Panc1 (cell line): ENCODE results near the gene JAML.

ENCODE experiments used
- CTCF ChIP-seq: fragments of 450-650 bp; IDR thresholded peaks from 2 replicates; pipeline ENCODE4 v1.5.1; 2017; ENCODE audit warnings: mild to moderate bottlenecking
- POLR2AphosphoS5 ChIP-seq: IDR thresholded peaks from 2 replicates; pipeline ENCODE4 v1.6.1; 2012; ENCODE audit warnings: mild to moderate bottlenecking, low read depth, low read length, moderate library complexity
- REST ChIP-seq, 2 experiments: IDR thresholded peaks; 2 replicates each; pipeline ENCODE4 v1.6.1; 2011 to 2012; ENCODE audit warnings: low read depth in 2 of 2, control low read depth in 1 of 2, low read length in 1 of 2, mild to moderate bottlenecking in 1 of 2, moderate library complexity in 1 of 2; ENCODE audit not compliant: insufficient read depth in 1 of 2
- TCF7L2 ChIP-seq: IDR thresholded peaks from 2 replicates; pipeline ENCODE4 v1.6.1; 2011; ENCODE audit warnings: mild to moderate bottlenecking, low read depth, low read length, inconsistent platforms

- TF ChIP-seq CTCF (peak; percentile 93), TCF7L2 (no peak), REST (IDR thresholded peaks at IDR 0.05; ENCODE audit: insufficient read depth in 1 of 2, low read depth in 2 of 2, low read length in 1 of 2) (no peak; a peak in 1 of 4 replicates), POLR2AphosphoS5 (no peak)
These were observed 79.3 kb downstream of the JAML start for GRCh38 chr11:118145285-118146227.
